ENCODE data around the gene HSF2BP.

DNA sequence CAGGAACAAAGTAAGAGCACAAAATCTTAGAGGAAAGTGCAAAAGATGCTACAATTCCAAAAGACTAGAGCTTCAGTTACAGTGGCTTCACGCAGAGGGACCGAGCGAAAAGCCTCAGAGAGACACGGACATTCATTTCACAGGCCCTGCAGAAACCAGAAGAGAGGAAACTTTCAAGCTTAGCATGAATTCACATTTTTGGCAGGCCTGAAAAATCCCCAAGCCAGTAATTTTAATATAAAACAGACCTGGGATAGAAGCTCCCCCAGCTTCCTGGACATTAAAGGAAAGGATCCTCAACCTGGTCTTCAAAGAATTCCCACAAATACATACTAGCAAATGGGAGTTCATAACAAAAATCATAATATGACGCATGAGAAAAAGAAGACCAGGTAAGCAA lies 66.2 kb downstream of the HSF2BP start:
- TF ChIP-seq, protein P1, sequence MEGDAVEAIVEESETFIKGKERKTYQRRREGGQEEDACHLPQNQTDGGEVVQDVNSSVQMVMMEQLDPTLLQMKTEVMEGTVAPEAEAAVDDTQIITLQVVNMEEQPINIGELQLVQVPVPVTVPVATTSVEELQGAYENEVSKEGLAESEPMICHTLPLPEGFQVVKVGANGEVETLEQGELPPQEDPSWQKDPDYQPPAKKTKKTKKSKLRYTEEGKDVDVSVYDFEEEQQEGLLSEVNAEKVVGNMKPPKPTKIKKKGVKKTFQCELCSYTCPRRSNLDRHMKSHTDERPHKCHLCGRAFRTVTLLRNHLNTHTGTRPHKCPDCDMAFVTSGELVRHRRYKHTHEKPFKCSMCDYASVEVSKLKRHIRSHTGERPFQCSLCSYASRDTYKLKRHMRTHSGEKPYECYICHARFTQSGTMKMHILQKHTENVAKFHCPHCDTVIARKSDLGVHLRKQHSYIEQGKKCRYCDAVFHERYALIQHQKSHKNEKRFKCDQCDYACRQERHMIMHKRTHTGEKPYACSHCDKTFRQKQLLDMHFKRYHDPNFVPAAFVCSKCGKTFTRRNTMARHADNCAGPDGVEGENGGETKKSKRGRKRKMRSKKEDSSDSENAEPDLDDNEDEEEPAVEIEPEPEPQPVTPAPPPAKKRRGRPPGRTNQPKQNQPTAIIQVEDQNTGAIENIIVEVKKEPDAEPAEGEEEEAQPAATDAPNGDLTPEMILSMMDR (IDR thresholded peaks at IDR 0.05), result no peak
- TF ChIP-seq POLR2A (IDR thresholded peaks at IDR 0.05) (no peak), POLR2AphosphoS5 (IDR thresholded peaks at IDR 0.05) (no peak)

All from breast epithelium (tissue), 3 donors.